Effector memory CD4-positive, alpha-beta T cell (primary cell): Measurements from ENCODE around the gene NIF3L1.

ENCODE experiments used
- DNase-seq, 3 donors: peaks; one replicate each; pipeline ENCODE4 v3.0.0-alpha.2; 2020
- H3K27ac ChIP-seq: 2 replicates; pipeline ENCODE4 v1.7.0; 2013; ENCODE audit warnings: mild to moderate bottlenecking, low read length, moderate library complexity; ENCODE audit not compliant: insufficient read depth, poor library complexity, severe bottlenecking
- H3K27me3 ChIP-seq: replicated peaks from 2 replicates; pipeline ENCODE4 v1.7.0; 2013; ENCODE audit warnings: mild to moderate bottlenecking, low read length; ENCODE audit not compliant: insufficient read depth, control insufficient read depth, poor library complexity, severe bottlenecking
- H3K36me3 ChIP-seq: 2 replicates; pipeline ENCODE4 v1.7.0; 2013; ENCODE audit warnings: mild to moderate bottlenecking, low read length, moderate library complexity; ENCODE audit not compliant: control insufficient read depth, insufficient read depth
- H3K4me1 ChIP-seq: 2 replicates; pipeline ENCODE4 v1.7.0; 2013; ENCODE audit warnings: low read length, mild to moderate bottlenecking; ENCODE audit not compliant: control insufficient read depth, insufficient read depth, poor library complexity, severe bottlenecking
- H3K4me3 ChIP-seq: 2 replicates; pipeline ENCODE4 v1.7.0; 2013; ENCODE audit warnings: low read length, low read depth, mild to moderate bottlenecking; ENCODE audit not compliant: insufficient read depth, poor library complexity, severe bottlenecking
- H3K9me3 ChIP-seq: 2 replicates; pipeline ENCODE4 v1.7.0; 2013; ENCODE audit warnings: mild to moderate bottlenecking, low read length, moderate library complexity; ENCODE audit not compliant: control insufficient read depth

Gene NIF3L1

DNA sequence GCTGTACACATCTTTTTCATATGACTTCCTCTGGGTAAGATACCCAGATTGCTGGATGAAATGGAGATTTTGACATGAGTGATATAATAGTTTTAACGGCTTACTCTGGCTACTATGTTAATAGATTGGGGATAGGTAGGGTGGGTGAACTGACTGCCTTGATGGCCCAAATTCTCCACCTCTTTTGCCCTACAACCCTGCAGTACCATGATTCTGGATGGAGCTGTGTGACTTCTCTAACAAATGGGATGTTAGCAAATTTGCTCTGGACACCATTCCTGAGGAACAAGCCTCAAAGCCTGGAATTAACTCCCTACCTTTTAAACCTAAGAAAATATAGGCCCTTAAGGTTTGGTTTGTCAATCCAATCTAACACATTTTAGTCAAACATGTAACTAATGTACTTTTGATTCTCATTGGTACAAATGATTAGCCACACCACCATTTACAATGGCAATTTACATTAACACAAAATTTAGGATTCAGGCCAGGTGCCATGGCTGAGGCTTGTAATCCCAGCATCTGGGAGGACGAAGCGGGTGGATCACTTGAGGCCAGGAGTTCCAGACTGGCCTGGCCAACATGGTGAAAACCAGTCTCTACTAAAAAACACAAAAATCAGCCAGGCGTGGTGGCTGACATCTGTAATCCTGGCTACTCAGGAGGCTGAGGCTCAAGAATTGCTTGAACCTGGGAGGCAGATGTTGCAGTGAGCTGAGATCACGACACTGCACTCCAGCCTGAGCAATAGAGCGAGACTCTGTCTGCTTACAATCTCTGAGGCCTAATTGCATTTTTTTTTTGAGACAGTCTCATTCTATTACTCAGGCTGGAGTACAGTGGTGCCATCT, 37.5 kb upstream of the NIF3L1 start:
- no peak for DNase-seq
- H3K9me3 ChIP-seq: no peaks in the 10 kb centered on the region
- H3K4me1 ChIP-seq: no peaks in the 10 kb centered on the region
- no peak overlapping the region for H3K27ac ChIP-seq
- no peaks in the 10 kb centered on the region for H3K27me3 ChIP-seq
- H3K4me3 ChIP-seq: no peak overlapping the region
- H3K36me3 ChIP-seq: peaks cover 48% of the 10 kb centered on the region

DNA sequence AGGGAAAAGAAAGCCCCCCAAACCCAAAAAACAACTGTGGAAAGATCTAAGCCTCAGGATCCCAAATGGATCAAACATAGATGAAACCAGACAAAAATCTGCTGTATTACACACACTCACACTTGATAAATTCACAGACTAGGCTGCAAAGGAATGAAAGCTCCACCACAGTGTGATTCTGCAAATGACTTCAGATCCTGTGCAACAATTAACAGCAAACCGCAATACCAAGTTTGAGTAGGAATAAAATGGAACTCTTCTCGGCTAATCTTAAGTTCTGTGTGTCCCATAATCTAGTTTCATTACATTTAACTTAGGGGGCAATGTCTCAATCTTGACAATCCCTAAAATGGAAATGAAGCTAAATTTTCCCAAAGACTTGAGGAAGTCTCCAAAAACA, 36.6 kb upstream of the NIF3L1 start:
- no peak overlapping the region for H3K27ac ChIP-seq
- no peaks in the 10 kb centered on the region for H3K27me3 ChIP-seq
- no peak overlapping the region for H3K4me3 ChIP-seq
- no peaks in the 10 kb centered on the region for H3K4me1 ChIP-seq
- H3K9me3 ChIP-seq: no peaks in the 10 kb centered on the region
- DNase-seq: no peak
- H3K36me3 ChIP-seq: peaks cover 58% of the 10 kb centered on the region

DNA sequence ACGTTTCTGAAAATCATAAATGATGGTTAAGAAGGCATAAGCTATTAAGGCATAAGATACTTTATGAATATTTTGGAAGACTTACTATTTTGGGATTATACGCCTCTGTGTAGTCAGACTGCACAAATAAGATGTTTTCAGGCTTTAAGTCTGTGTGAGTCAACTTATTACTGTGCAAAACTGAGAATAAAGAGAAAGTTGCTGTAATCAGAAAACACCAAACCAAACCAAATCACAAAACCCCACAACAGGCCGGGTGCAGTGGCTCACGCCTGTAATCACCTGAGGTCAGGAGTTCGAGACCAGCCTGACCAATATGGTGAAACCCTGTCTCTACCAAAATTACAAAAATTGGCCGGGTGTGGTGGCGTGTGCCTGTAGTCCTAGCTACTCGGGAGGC, 32.4 kb upstream of the NIF3L1 start:
- Histone ChIP-seq H3K36me3 (peaks cover 96% of the 10 kb centered on the region), H3K4me1 (peaks cover 31% of the 10 kb centered on the region), H3K27ac (no peak overlapping the region), H3K4me3 (no peak overlapping the region), H3K27me3 (no peaks in the 10 kb centered on the region), H3K9me3 (no peaks in the 10 kb centered on the region)
- DNase-seq: no peak

DNA sequence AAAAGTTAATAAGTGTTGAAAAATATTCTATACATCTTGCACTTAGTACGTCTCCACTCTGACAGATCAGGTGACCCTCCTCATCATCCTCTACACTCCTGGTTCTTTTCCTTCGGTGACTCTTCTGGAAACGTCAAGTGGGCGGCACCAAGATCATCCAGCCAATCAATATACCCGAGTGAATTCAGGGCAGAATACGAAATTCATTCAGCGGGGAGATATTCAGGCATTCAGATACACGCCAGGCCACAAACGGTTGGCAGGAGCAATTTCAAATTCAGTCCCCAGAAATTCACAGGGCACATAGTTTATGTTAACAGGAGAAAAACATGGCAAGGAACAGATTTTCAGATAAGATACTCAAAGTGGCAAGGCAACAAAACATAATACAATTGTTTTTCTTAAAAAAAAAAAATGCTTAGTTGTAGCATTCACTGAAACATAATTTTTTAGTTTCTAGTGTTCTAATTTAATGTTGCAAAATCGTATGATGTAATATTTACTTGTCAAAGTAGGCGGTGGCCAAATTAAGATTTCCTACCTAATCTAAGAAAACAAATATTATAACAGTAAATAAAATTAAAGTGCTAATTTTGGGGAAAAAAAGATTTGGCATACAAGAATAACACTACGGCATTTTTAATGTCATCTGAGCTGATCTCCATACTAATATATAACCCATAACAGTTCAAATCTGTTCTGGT, 28.9 kb upstream of the NIF3L1 start:
- no peaks in the 10 kb centered on the region for H3K9me3 ChIP-seq
- H3K4me1 ChIP-seq: peaks cover 33% of the 10 kb centered on the region
- DNase-seq: peak in 1 of 3 donors; percentile 27
- no peaks in the 10 kb centered on the region for H3K27me3 ChIP-seq
- H3K36me3 ChIP-seq: peaks cover 76% of the 10 kb centered on the region
- H3K27ac ChIP-seq: peak overlapping the region; percentile 15
- H3K4me3 ChIP-seq: peak overlapping the region; percentile 93

DNA sequence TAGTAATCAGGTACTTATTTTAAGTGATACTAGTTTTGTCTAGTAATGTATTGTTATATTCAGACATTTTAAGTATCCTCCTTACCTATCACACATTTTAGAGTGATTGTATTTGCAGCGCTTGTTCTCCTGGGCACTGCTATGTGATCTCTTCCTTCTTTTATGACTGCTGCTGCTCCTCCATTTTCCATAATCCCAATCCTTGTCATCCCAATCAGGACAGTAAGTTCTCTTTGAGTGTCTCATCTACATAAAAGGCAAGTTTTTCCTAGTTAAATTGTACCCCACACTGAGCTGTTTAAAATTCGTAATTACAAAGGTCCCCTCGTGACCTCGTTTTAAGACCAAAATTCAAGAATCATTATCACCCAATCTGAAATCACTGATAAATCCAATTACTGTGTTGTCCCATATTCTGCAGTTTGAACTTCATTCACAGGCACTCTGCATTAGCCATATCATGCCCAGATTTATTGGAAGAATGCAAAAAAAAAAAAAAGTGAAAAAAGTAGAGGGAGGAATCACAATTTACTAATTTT, 27.5 kb upstream of the NIF3L1 start:
- H3K27me3 ChIP-seq: no peaks in the 10 kb centered on the region
- H3K36me3 ChIP-seq: peaks cover 62% of the 10 kb centered on the region
- no peaks in the 10 kb centered on the region for H3K9me3 ChIP-seq
- DNase-seq: no peak
- peak overlapping the region; percentile 93 for H3K4me3 ChIP-seq
- peak overlapping the region; percentile 100 for H3K27ac ChIP-seq
- H3K4me1 ChIP-seq: peaks cover 35% of the 10 kb centered on the region

DNA sequence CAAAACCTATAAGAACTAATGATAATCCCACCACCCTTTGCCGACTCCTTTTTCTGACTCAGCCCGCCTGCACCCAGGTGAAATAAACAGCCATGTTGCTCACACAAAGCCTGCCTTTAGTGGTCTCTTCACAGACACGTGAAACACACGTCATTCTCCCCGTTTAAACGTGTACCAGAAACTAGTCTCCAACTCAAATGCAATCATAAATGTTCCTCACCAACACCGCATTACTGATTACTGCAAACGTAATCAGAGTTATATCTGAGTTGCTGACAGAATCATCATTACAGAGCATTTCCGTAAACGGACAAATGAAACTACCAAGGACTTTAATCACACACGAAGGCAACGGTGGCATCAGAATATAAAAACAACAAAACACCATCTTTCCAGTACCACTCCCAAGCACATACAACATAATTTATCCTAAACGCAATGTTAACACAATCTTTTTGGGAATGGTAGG, 26.6 kb upstream of the NIF3L1 start:
- Histone ChIP-seq H3K4me3 (peak overlapping the region; percentile 93), H3K27me3 (no peaks in the 10 kb centered on the region)

DNA sequence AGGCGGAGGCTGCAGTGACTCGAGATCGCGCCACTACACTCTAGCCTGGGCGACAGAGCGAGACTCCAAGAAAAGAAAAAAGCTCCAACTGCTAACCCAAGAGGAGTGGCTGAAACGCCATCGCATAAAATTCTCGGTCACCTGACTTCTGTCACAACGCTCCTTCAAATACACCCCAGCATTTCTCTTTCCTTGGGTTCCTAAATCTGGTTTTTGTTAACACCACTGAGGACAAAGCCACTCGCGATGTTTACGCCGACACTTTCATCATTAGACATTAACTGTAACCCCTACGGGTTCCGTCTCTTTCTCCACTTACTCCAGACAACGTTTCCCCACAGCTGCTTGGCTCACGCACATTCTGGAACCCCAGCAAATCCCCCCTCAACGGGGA, 25.4 kb upstream of the NIF3L1 start:
- H3K36me3 ChIP-seq: peaks cover 41% of the 10 kb centered on the region
- DNase-seq: peak in 1 of 3 donors; percentile 38
- no peaks in the 10 kb centered on the region for H3K9me3 ChIP-seq
- H3K4me1 ChIP-seq: peaks cover 27% of the 10 kb centered on the region
- H3K4me3 ChIP-seq: peak overlapping the region; percentile 93
- no peaks in the 10 kb centered on the region for H3K27me3 ChIP-seq
- peak overlapping the region; percentile 100 for H3K27ac ChIP-seq

More for the DNA sequence above, 26.6 kb upstream of the NIF3L1 start:
- Histone ChIP-seq H3K4me1 (peaks cover 35% of the 10 kb centered on the region), H3K36me3 (peaks cover 53% of the 10 kb centered on the region), H3K27ac (peak overlapping the region; percentile 100), H3K9me3 (no peaks in the 10 kb centered on the region)
- DNase-seq: peak; percentile 40 to 50 (median 48)

DNA sequence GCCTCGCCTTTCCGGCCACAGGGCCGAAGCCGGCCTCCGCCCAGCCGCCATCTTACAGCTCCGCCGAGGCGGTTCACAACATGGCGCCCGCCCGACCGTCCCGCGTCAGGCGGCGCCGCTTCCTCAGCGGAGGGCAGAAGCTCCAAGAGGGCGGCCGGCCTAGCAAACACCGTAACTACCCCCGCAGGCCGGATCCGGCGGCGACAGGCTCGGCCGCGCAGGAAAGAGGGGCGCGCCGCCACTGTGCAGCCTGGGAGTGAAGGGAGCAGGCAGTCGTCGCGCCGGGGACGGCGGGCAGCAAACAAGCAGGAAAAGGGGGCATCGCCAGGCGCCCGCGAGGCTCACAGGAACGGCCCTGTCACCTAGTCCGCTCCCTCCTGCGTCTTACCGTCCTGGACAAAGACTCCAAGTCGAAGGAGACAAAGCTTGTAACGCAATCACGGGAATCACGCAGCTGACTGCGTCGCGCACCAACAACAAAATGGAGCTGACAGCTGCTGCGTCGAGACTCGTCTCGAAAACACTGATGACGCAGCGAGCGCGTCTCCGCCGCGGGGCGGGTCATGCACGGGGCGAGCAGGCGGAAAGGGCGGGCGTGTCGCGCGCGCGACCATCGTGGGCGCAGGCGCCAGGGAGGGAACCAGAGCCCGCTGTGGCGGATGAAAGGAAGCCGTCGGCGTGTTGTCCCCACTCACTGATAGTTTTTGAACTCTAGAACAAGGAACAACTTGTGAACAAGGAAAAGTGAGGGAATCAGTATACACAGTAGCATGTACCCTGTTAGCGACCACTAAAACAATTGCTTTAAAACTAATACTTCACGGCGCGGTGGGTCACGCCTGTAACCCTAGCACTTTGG, 24.8 kb upstream of the NIF3L1 start, which contains the start of gene CLK1:
Gene CLK1, minus strand, starts transcription at position 483 of the 859 bp plus-strand sequence. CDS start 2,796 bp downstream, outside the sequence.
- peaks cover 35% of the 10 kb centered on the region for H3K36me3 ChIP-seq
- peaks cover 21% of the 10 kb centered on the region for H3K4me1 ChIP-seq
- peak; percentile 91 to 95 (median 93) for DNase-seq
- peak within 1 kb of the TSS; percentile 100 for H3K27ac ChIP-seq
- no peaks in the 10 kb centered on the region for H3K27me3 ChIP-seq
- peak within 1 kb of the TSS; percentile 93 for H3K4me3 ChIP-seq
- H3K9me3 ChIP-seq: no peaks in the 10 kb centered on the region

DNA sequence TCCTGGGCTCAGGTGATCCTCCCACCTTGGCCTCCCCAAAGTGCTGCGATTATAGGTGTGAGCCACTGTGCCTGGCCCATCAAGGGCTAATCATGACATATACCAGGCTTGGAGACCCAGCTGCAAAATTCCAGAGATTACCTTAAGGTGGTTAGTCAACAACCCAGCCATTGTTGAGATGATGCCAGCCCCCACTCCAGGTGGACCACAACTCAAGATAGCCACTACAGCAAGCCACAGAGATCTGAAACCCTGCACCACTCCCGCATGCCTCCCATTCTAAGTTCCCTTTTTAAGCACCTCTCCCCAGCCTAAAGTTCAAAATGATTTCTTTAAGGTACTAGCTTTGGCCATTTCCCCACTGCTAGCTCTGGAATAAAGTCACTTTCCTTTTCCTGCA, 20.2 kb upstream of the NIF3L1 start:
- DNase-seq: no peak
- Histone ChIP-seq H3K4me1 (peaks cover 3% of the 10 kb centered on the region), H3K27me3 (no peaks in the 10 kb centered on the region), H3K36me3 (peaks cover 4% of the 10 kb centered on the region), H3K27ac (no peak overlapping the region), H3K4me3 (no peak overlapping the region), H3K9me3 (no peaks in the 10 kb centered on the region)
